OCI-LY3 (cell line): ENCODE data around the gene ECSIT.
A peak's percentile ranks its signal among the peaks of the same experiment; 100 is the strongest.

Source experiments
- H2AFZ ChIP-seq: fragments of 200-600, 300-600 bp; shearing (Covaris generic); 2 replicates; pipeline ENCODE4 v1.6.0; 2014; ENCODE audit warnings: antibody characterized with exemption, low read depth, low read length
- H3K27ac ChIP-seq: fragments of 200-600, 300-600 bp; sonication (generic); 2 replicates; pipeline ENCODE4 v1.5.1; 2014; ENCODE audit warnings: mild to moderate bottlenecking, low read length, moderate library complexity, mixed read lengths
- H3K27me3 ChIP-seq: fragments of 200-600, 300-600 bp; sonication (generic); 2 replicates; pipeline ENCODE4 v1.6.1; 2014; ENCODE audit warnings: low read depth, low read length, mixed read lengths
- H3K36me3 ChIP-seq: fragments of 200-600, 300-600 bp; sonication (generic); replicated peaks from 2 replicates; pipeline ENCODE3; 2014; ENCODE audit warnings: low read depth, low read length, mixed read lengths
- H3K4me1 ChIP-seq: fragments of 300-600, 200-600 bp; sonication (generic); 2 replicates; pipeline ENCODE4 v1.6.1; 2014; ENCODE audit warnings: low read length, mixed read lengths
- H3K4me2 ChIP-seq: fragments of 200-600, 300-600 bp; sonication (generic); 2 replicates; pipeline ENCODE4 v1.6.1; 2014; ENCODE audit warnings: low read length, mixed read lengths
- H3K4me3 ChIP-seq: fragments of 300-600, 200-600 bp; sonication (generic); 2 replicates; pipeline ENCODE4 v1.5.1; 2014; ENCODE audit warnings: antibody characterized with exemption, mild to moderate bottlenecking, low read length, moderate library complexity
- H3K79me2 ChIP-seq: fragments of 300-600, 200-600 bp; shearing (Covaris generic); 2 replicates; pipeline ENCODE4 v1.6.1; 2014; ENCODE audit warnings: mild to moderate bottlenecking, low read length, mixed read lengths
- H3K9ac ChIP-seq: fragments of 300-600, 200-600 bp; shearing (Covaris generic); 2 replicates; pipeline ENCODE4 v1.6.0; 2014; ENCODE audit warnings: mild to moderate bottlenecking, low read length, moderate library complexity
- H3K9me3 ChIP-seq: fragments of 200-600, 300-600 bp; shearing (Covaris generic); 2 replicates; pipeline ENCODE4 v1.6.1; 2014; ENCODE audit warnings: low read length, mixed read lengths; ENCODE audit not compliant: insufficient read depth
- H4K20me1 ChIP-seq: fragments of 200-600, 300-600 bp; sonication (generic); 2 replicates; pipeline ENCODE4 v1.6.1; 2016; ENCODE audit warnings: low read length, mixed read lengths; ENCODE audit not compliant: insufficient read depth
- EZH2phosphoT487 ChIP-seq: fragments of 200-600 bp; shearing (Covaris generic); IDR thresholded peaks from 2 replicates; pipeline ENCODE4 v1.6.1; 2018; ENCODE audit warnings: antibody characterized with exemption, mixed run types, low read depth
- TF ChIP-seq, protein P1 (sequence below): fragments of 200-600, 300-600 bp; sonication (generic); IDR thresholded peaks from 2 replicates; pipeline ENCODE4 v1.5.1; 2014; ENCODE audit warnings: antibody characterized with exemption, low read length, low read depth

ECSIT gene

DNA sequence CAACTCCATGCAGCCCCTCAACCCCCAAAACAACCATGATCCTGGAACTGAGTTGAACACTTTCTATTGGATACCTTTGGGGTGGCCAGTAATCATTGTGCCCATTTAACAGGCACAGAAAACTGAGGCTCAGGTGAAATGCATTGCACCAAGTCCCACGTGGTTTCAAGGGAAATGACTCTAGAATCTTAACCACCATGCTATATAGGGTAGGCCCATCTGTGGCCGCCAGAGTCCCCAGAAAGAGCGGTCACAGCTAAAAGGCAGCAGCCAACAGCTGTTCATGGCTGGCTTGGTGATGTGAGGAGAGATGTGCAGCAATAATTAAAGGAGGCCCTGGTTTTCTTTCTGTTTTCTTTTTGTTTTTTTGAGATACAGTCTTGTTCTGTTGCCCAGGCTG, 12.3 kb upstream of the ECSIT start:
- H3K36me3 ChIP-seq, result no peaks in the 10 kb centered on the region
- H2AFZ ChIP-seq, result no peak overlapping the region
- H4K20me1 ChIP-seq, result no peaks in the 10 kb centered on the region
- H3K27me3 ChIP-seq, result peaks cover 20% of the 10 kb centered on the region
- H3K9ac ChIP-seq, result no peak overlapping the region
- no peak overlapping the region for H3K4me3 ChIP-seq
- no peaks in the 10 kb centered on the region for H3K4me1 ChIP-seq
- no peaks in the 10 kb centered on the region for H3K9me3 ChIP-seq
- no peaks in the 10 kb centered on the region for H3K79me2 ChIP-seq
- H3K4me2 ChIP-seq, result no peak overlapping the region
- H3K27ac ChIP-seq, result no peak overlapping the region
- TF ChIP-seq, protein P1, sequence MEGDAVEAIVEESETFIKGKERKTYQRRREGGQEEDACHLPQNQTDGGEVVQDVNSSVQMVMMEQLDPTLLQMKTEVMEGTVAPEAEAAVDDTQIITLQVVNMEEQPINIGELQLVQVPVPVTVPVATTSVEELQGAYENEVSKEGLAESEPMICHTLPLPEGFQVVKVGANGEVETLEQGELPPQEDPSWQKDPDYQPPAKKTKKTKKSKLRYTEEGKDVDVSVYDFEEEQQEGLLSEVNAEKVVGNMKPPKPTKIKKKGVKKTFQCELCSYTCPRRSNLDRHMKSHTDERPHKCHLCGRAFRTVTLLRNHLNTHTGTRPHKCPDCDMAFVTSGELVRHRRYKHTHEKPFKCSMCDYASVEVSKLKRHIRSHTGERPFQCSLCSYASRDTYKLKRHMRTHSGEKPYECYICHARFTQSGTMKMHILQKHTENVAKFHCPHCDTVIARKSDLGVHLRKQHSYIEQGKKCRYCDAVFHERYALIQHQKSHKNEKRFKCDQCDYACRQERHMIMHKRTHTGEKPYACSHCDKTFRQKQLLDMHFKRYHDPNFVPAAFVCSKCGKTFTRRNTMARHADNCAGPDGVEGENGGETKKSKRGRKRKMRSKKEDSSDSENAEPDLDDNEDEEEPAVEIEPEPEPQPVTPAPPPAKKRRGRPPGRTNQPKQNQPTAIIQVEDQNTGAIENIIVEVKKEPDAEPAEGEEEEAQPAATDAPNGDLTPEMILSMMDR, result no peak
- no peak for TF ChIP-seq EZH2phosphoT487

DNA sequence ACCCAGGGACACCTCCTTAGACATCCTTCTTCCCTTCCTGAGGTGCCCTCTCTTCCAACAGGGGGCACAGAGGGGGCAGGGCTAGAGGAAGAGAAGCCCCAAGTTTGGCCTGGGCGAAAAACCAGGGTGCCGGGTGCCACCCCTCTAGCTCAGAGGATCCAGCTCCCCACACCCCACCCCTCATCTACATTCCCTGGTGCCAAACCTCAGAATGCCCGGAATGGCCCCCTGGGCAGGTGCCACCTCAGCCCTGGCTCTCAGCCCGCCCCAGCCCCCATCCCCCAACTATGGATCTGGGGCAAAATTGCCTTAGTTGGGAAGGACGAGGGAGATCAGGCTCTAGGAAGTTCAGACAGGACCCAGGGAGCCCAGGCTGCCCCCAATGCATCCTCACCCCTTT, 11.7 kb upstream of the ECSIT start:
- no peak for TF ChIP-seq EZH2phosphoT487
- TF ChIP-seq, protein P1, result no peak
- H3K9ac ChIP-seq, result no peak overlapping the region

DNA sequence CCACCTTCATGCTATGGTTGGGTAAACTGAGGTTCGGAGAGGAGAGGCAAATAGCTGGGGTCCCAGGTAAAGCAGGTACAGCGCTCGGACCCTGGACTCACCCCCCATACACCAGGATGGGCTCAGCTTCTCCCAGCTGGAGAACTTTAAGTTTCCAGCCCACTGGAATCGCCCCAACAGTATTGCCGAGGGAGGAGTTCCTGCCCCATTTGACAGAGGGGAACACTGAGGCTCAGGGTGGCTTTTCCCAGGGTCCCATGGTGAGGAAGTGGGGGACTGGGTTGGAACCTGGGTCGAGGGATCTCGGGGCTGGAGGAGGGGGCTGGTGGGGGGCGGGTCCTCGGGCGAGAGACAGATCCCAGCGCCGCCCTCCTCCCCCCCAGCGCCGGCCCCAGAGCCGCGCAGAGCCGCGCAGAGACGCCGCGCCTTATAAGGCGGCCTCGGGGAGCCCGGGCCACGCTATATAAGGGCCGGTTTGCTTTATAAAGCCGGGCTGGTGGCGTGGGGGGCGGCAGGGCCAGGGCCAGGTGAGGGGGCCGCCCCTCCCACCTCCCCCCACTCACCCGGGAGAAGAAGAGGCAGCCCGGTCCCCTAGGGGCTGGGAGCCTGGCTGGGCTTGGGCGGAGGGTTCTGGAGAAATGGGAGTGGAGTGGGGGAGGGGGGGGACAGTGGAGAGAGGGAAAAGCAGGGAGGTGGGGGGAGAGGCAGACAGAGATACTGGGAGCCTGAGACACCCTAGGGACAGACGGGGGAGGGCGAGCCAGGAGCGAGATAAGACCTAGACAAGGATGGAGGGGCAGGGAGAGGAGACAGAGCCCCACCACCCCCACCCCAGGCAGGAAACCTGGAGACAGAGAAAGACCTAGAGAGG, 10.8 kb upstream of the ECSIT start:
- Histone ChIP-seq H3K9me3 (no peaks in the 10 kb centered on the region), H2AFZ (no peak overlapping the region), H3K9ac (no peak overlapping the region), H3K79me2 (no peaks in the 10 kb centered on the region), H4K20me1 (no peaks in the 10 kb centered on the region), H3K4me3 (no peak overlapping the region), H3K4me1 (peaks cover 11% of the 10 kb centered on the region), H3K36me3 (no peaks in the 10 kb centered on the region), H3K27me3 (peaks cover 17% of the 10 kb centered on the region), H3K4me2 (no peak overlapping the region), H3K27ac (no peak overlapping the region)
- TF ChIP-seq, protein P1, result no peak
- no peak for TF ChIP-seq EZH2phosphoT487

More for the DNA sequence above, 11.7 kb upstream of the ECSIT start:
- peaks cover 17% of the 10 kb centered on the region for H3K27me3 ChIP-seq
- no peak overlapping the region for H3K4me2 ChIP-seq
- H3K4me3 ChIP-seq, result no peak overlapping the region
- H4K20me1 ChIP-seq, result no peaks in the 10 kb centered on the region
- H2AFZ ChIP-seq, result no peak overlapping the region
- no peak overlapping the region for H3K27ac ChIP-seq
- H3K4me1 ChIP-seq, result peaks cover 2% of the 10 kb centered on the region
- no peaks in the 10 kb centered on the region for H3K9me3 ChIP-seq
- H3K79me2 ChIP-seq, result no peaks in the 10 kb centered on the region
- H3K36me3 ChIP-seq, result no peaks in the 10 kb centered on the region

DNA sequence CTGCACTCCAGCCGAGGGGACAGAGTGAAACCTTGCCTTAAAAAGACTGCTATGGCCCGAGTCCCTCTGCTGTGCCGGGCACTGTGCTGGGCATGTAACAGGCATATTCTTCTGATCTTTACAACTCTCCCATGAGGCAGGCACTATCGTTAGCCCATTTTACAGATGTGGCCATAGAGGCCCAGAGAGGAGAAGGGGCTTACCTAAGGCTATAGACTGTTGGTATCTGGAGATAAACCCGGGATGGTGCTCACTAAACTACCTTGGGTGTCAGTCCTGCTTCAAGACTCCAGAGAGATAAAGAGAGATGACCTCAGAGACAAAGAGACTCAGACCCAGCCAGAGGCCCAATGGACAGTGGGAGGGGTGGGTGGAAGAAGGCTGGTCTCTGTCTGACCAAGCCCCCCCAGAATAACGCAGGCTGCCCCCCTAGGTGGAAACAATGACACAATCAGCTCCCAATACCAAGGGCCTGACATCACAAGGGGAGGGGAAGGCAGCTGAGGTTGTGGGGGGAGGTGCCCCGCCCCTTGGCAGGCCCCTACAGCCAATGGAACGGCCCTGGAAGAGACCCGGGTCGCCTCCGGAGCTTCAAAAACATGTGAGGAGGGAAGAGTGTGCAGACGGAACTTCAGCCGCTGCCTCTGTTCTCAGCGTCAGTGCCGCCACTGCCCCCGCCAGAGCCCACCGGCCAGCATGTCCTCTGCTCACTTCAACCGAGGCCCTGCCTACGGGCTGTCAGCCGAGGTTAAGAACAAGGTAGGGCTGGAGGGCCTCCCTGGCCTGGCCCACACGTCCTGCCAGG, 9.5 kb upstream of the ECSIT start, which contains the start of gene CNN1:
CNN1 (plus strand) TSS at position 620 of the 805 bp plus-strand sequence; CDS start at position 697, 77 bp downstream.
- TF ChIP-seq, protein P1, result no peak
- TF ChIP-seq EZH2phosphoT487, result no peak
- H2AFZ ChIP-seq, result peak within 1 kb of the TSS; percentile 23; the same call in 1 of the 2 replicates
- H3K9ac ChIP-seq, result no peak within 1 kb of the TSS
- H3K27me3 ChIP-seq, result peaks cover 10% of the 10 kb centered on the region; the same call in 1 of the 2 replicates
- H3K79me2 ChIP-seq, result no peaks in the 10 kb centered on the region
- H3K27ac ChIP-seq, result no peak within 1 kb of the TSS
- H3K36me3 ChIP-seq, result no peaks in the 10 kb centered on the region
- H3K9me3 ChIP-seq, result no peaks in the 10 kb centered on the region
- no peak within 1 kb of the TSS for H3K4me3 ChIP-seq
- peak within 1 kb of the TSS; percentile 10; the same call in 1 of the 2 replicates for H3K4me2 ChIP-seq
- no peaks in the 10 kb centered on the region for H4K20me1 ChIP-seq
- peaks cover 19% of the 10 kb centered on the region for H3K4me1 ChIP-seq
